Activated CD4-positive, alpha-beta T cell treated with anti-CD3 and anti-CD28 coated beads, Interleukin-2, amount 50 U/mL, for 4 hours (primary cell): ENCODE results near the gene STIM1.

ENCODE experiments used
- DNase-seq, 2 experiments: peaks; one replicate each; pipeline ENCODE4 v3.0.0-alpha.2; 2020

The STIM1 gene

DNA sequence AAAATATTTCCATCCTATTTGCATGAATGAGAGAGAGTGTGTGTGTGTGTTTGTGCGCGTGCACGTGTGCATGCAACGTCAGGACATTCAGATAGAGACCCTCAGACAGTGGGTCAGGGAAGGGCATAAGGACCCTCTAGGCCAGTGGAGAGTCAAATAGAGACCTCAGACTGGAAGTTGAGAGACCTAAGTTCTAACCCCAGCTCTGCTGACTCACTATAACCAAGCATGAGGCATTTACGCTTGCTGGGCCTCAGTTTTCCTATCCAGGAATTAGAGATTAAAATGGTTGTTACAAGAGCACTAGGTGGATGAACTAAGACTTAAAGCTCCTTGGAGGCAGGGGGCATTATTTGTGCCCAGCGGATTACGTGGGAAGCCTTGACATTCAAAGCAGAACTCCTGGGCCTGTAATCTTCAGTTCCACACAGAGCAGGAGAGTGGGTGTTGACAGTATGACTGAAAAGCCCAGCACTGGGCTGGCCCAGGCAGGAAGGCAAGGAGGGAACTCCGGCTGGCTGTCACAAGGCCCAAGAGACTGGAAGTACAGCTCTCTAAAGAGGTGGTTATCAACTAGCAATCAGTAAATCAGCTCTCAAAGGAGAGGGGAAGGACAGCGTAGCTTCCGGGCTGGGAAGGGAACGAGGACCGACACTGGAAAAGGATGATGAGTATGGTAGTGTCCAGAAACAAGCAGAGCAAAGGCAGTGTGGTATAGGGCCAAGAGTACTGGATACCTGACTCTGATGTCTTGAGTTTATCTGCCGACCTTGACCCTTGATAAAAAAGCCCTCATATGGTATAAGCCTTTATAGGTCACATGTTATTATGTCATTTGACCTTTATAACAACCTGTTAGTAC is 23.9 kb upstream of the STIM1 start:
- DNase-seq, result no peak

DNA sequence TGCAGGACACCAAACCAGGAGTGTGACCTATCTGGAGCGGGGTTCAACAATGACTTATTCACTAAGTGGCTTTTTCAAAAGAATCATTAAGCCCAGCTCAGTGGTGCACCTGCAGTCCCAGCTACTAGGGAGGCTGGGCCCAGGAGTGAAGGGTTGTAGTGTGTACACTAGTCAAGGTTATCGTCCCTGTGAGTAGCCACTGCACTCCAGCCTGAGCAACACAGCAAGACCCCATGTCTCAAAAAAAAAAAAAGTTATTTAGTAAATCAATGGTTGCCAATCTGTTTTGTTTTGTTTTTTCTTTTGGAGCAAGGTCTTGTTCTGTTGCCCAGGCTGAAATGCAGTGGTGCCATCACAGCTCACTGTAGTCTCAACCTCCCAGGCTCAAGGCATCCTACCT is 22.6 kb upstream of the STIM1 start:
- DNase-seq, result no peak

DNA sequence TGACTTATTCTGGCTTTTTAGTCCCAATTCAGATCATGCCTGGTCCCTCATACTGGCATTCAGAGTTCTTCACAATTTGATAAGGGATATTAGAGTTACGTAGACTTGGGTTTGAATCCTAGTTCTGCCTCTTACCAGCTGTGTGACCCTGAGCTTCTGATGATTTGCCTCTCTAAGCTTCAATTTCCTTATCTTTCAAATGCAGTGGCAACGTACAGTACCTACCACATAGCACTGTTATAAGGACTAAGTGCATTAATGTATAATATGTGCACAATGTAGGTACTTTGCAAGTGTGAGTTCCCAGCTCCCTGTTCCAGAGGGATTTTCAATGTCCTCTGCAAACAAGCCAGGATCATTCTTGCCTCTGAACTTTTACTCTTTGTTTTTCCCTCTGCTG is 22.0 kb upstream of the STIM1 start:
- no peak for DNase-seq

DNA sequence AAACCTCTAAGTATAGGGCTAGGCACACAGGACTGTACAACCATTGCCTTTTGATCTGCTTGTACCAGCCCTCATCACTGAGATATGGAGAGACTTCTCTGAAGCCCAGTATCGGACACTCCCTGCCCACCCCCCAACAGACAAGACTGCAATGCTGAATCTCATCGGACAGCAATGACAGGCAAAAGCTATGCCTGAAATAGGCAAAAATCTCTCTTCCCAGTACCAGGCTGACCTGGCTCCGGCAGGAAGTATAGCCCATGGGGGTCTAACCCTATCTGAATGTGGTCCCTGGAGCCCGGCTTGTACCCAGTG is 21.2 kb upstream of the STIM1 start:
- no peak for DNase-seq

DNA sequence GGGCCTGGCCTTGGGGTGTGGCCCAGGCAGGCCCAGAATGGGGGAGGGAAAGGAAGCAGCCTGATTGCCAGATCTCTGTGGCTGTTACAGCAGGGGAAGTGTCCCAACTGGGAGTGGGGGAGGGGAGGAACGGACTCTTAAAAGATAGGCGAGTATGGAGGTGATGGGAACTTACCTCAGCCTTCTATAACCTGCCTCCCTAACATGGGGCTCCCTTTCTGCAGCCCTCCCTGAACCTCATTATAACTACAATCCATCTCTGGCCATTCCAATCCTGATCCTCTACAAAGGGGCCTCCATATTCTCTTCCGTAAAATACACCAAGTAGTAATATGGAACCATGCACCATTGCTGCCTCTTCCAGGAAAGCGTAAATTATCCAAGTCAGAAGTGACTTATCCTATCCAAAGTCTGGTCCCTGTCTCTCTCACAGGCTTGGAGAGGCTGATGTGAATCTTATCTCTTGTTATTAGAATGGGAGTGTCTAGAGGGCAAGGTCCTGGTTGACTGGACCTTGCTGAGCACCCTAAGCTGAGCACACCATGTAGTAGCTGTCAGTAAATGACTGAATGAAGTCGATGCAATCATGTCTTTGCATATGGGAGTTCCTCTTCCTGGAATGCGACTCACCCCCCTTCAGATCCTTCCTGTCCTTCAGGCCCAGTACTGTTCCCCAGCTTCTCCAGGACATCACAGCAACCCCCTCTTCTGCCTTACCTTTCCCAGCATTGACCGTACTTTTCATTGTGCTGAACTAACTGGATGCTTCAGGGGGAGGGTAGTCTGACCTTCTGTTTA is 20.6 kb upstream of the STIM1 start:
- DNase-seq, result no peak

DNA sequence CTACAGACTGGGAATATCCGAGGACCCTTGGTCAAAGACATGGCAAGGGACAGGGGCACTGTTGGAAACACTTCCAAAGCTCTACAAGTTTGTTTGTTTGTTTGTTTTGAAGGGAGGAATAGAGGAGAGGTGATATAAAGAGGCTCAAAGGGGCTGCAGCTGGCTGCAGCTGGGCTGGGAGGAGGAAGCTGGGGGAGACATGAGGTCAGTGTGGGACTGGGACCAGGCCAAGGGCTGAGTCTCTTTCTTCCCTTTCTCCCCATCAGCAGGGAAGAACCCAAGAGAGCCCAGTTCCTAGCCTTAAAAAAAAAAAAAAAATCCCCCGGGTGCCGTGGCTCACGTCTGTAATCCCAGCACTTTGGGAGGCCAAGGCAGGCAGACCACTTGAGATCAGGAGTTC is 19.7 kb upstream of the STIM1 start:
- DNase-seq, result no peak

DNA sequence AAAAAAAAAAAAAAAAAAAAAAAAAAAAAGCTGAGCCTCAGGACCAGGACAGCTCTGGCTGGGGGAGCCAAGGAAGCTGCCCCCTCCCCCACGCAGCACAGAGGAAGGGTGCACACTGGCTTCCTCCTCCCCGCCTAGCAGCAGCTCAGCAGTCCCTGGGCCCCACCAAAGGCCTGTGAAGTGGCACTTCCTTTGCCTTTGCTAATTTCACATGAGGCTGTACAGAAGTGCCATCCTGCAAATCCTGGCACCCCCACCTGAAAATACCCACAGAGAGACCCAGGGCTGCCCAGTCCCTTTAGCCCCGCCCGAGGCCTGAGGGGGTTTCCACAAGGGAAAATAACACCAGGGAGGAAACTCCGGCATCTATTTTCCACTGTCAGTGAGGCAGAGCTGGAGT is 18.6 kb upstream of the STIM1 start:
- peak in 1 of 2 experiments; percentile 23 for DNase-seq

DNA sequence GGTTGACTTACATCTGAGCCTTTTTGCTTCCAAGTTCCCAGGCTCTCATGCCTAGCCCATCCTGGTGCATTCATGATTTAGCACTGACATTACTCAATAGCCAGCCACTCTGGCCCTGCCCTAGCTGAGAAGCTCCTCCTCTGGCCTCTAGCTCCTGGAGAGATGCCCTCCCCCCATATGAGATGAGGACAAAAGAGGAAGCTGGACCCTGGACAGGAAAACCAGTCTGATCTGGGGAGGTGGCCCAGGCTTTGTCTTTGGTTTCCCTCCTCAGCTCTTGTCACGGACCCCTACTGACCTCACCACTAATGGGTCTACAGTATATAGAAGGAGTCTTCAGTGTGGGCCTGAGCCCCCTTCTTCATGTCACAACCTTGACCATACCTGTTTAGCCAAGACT is 17.7 kb upstream of the STIM1 start:
- DNase-seq, result no peak

DNA sequence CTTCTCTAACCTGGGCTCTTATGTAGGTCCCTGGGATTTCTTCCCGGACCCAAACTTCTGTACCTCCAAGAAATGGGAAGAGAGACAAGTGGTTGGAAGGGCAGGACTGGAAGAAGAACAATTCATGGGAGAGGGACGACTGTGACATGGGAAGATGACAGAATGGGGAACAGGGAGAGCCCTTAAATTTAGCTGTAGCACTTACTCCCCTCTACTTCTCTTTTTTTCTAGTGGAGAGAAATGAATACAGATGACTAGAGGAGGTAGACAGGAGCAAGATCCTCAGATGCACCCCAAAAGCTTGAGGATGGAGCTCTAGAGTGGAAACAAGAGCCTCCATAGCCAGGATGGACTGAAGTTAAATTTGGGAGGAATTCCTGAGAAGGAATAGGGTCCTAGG is 17.0 kb upstream of the STIM1 start:
- no peak for DNase-seq

DNA sequence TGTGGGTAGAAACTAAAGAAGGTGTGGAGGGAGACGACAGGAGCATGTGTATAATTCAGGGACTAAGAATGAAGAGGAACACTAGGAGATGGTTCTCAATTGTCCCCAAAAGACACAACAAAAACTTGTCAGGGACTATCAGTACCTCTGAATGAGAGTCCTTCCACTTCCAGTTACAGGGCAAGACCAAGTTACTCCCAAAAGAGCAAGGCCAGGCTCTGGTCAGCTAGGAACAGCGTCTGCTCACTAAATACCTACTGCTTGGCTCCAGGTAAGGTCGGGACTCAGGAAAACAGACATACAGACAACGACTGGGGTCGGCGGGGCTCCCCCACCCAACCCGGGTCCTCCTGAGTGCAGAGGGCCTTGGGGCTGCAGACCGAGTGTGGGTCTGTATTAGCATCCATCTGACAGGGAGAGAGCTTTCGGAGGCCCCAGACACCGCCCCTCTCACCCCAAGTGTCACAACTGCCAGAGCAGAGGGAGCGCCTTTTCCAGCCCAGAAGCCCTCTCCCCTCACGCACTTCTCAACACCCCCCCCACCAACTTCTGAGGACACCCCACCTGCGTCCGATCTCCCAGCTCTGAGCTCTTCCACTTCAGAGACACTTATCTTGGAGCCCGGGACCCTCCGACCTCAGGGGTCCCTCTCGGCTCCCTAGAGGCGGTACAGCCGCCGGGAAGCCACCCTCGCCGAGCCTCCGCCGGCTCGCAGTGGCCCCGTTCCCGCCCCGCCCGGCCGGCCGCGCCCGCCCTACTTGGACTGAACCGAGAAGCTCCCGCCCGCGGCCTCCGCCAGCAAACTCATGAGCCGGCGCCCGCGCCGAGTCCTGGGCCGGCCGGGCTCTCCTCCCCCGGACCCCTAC is 15.2 kb upstream of the STIM1 start:
- peak in 1 of 2 experiments; percentile 30 for DNase-seq

DNA sequence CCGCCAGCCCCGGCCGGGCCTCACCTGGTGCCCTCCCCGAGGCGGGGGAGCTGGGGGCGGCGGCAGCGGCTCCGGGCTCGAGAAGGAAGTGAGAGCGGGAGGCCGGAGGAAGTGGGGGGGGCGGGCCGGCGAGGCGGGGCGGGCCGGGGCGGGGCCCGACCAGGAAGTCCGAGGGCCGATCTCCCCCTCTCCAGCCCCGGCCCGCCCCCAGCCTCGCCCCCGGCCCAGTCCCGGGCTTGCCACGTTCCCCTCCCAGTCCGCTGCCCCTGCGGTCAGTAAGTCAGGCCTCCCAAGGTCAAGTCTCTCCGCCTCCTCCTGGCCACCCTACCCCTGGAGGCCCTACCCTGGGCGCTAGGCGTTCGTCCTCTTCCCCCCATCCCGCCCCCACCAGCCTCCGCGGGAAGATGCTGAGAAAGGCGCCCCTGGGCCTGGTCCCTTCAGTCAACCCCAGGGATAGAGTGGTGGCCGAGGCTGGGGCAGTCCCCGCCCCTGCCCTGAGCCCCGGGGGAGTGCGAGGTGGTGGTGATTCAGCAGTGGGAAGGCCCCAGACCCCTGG is 14.5 kb upstream of the STIM1 start, which contains the start of gene RHOG:
Gene RHOG, minus strand, starts transcription at position 90 of the 556 bp plus-strand sequence. CDS start 12,821 bp downstream, outside the sequence.
- peak; percentile 93 to 96 for DNase-seq

DNA sequence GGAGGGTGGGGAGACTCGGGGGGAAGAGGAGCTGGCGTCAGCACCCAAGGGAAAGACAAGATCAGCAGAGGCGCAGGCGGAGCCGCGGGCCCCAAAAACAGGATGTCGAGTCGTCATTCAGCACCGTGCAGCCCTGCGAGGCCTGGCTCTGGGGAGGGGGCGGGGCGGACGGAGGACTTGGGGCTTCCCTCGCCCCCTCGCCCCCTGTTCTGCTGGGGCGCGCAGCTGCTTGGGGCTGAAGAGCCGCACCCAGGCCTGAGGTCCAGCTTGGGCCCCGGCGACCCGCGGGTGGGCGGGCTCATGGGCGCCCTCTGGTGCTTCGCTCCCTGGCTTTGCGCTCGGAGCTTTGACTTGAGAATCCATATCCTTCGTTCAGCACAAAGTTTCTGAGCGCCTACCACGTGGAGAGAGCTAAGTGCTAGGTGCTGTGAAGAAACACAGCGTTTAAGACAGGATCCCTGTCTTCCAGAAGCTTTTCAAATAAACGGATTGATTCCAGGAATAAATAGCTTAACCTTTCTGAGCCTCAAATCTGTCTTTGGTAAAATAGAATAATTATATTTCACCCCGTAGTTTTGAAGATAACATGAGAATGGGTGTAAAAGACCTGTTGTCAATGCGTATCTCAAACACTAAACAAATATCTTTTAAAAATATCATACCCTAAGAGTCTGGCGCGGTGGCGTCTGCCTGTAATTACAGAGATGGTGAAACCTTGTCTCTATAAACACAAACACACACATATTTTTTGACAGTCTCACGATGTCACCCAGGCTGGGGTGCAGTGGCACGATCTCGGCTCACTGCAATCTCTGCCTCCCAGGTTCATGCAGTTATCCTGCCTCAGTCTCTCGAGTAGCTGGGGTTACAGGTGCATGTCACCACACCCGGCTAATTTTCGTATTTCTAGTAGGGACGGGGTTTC is 13.8 kb upstream of the STIM1 start:
- no peak for DNase-seq

DNA sequence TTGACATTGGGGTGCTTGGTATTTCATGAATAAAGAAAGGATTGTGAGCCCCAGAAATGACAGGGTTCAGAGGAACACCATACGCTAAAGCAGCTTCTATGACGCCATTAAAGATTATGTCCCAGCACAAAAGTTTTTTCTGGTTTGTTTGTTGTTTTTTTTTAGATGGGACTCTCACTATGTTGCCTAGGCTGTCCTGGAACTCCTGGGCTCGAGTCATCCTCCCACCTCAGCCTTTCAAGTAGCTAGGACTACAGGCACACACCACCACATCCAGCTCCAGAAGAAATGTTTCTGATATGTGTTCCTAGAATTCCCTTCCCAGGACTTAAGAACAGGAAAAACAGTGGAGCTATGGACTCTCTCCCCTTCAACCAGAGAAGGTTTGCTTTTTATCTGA is 12.1 kb upstream of the STIM1 start:
- no peak for DNase-seq

DNA sequence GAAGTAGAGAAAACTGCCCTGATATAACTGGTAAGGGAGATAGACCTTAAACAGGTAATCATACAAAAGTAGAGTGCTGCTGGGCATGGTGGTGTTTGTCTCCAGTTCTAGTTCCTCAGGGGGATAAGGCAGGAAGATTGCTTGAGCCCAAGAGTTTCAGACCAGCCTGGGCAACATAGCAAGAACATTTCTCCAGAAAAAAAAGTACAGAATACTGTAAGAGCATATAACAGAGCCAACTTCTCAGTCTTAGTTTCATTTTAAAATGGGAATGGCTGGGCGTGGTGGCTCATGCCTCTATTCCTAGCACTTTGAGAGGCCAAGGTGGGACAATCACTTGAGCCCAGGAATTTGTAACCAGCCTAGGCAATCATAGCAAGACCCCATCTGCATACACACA is 10.2 kb upstream of the STIM1 start:
- no peak for DNase-seq

DNA sequence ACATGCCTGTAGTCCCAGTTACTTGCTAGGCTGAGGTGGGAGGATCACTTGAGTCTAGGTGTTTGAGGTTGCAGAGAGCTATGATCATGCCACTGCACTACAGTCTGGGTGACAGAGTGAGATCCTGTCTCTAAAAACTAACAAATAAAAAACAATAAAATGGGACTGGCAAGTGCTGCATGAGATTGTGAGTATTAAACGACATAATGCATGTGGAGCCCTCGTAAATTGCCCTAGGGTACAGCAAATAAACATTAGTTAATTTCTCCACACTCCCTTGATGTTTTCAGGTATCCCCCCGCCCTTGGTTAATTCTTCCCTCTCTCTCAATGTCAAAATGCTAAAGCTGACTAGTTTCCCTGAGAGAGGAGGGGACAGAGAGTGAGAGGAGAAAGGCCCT is 9.8 kb upstream of the STIM1 start:
- DNase-seq, result no peak

DNA sequence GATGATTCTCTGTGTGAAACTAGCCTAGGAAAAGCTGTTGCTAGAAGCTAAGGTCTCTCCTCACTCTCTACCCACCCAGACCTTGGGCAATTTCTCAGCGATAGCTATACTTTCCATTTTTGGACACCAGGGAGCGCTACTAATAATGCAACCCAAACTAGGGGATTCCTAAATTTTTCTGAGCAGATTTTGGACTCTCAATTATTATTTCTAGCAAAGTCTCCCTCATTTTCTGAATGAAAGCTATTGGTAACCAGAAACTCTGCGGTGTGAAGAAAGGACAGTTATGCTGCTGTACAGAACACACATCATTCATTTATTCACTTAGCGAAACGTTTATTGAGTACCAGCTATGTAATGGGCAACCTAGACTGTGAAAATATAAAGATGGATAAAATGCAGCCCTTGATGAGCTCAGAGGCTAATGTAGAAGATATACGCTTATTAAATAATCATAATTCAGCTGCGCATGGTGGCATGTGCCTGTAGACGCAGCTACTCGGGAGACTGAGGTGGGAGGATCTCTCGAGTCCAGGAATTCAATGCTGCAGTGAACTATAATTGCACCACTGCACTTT is 6.1 kb upstream of the STIM1 start:
- peak; percentile 28 to 33 for DNase-seq

DNA sequence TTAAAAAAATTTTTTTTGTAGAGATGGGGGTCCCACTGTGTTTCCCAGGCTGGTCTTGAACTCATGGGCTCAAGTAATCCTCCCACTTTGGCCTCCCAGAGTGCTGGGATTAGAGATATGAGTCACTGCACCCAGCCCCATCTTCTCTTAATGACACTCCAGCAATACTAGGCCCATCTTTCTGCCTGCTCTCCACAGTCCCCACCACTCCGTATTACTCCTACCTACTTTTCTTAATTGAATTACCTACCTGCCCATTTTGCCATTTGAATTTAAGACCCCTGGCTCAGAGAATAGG is 2.0 kb upstream of the STIM1 start:
- DNase-seq, result no peak

DNA sequence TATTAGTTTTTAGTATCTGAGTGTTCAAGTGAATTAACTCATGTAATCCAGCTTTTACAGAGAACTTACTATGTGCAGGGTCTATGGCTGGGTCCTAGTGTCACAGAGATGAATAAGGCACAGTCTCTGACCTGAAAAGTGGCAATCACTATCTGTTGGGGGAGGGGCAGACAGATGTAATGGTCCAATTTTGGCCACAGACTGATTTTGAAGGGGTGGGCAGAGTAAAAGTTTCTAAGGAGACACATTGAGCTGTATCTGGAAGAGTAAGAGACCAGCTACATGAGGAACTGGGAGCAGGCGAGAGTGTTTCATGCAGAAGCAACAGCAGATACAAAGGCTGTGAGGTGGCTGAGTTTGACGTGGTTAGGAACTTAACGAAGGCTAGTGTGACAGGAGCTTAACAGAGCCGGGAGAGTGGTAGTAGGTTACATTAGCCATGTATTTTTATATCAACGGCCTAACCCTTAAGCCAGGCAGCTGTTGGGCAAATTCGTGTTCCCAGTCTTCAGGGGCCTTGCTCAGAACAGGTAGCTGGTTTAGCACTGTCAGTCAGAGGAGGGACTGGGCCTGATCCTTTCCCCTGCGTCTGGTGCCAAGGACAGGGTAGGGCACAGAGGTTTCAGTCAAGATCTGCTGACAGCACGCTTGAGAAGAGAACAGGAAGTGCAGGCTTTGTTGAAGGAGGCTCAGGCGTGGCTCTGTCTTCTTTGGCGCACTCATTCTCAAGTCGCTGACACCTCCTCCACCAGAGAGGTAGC is 1.4 kb upstream of the STIM1 start:
- peak; percentile 57 to 58 for DNase-seq

DNA sequence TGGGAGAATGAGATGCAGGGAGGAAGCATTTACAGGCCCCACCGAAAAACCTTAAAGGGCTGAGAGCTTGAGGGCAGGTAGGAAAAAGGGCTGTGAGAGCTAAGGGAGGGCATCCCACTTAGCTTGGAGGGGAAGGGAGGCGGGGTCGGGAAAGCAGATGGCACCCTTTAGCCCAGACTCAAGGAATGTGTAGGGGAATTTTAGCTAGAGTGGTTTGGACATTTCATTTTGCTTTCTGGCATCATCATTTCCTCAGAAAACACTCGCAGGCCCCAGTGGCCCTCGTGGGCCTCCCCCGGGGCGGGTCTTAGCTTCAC is 846 bp upstream of the STIM1 start:
- no peak for DNase-seq

DNA sequence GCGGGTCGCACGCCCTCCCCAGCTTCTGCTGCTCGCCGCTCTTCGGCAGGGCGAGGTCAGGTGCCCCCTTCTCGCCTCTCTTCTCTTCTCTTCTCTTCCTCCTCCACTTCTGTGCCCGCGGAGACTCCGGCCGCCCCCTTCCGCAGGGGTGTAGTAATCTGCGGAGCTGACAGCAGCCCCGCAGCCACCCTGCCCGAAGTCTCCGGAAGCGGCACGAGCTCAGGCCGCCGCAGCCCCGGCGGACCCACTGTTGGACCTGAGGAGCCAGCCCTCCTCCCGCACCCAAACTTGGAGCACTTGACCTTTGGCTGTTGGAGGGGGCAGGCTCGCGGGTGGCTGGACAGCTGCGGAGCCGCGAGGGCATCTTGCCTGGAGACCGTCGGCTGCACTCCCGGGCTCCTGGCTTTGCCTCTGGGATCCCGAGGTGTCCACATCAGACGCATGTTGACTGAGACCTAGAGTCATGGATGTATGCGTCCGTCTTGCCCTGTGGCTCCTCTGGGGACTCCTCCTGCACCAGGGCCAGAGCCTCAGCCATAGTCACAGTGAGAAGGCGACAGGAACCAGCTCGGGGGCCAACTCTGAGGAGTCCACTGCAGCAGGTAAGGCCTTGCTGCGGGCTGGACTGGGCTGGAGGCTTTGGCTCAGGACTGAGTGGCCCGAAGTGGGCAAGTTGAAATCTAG is 486 bp downstream of the STIM1 start:
- no peak for DNase-seq
